ENCODE data around the gene C17orf100. TPM values are rescaled to one million over a fixed set of nuclear protein-coding genes. Genes with fewer than 3 reads are reported as not detected.

Gene C17orf100
- total RNA-seq, 2 experiments from 2014 or later: 2.4 to 5.2 TPM

DNA sequence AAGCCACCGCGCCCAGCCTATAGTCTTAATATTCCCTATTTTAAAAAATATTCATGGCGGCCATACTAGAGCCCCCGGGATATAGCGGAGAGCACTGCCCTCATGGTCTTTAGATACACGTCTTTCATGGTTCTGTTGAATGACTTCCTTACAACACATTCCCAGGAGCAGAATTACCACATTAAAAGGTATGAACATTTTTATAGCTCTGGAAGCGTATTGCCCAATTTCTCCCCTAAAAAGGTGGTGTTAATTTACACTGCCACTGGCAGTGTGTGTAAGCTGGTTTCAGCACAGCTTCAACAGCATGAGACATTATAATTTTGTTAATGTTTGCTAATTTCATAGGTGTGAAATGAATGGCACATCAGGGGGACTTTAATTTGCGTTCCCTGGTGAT, 19.0 kb downstream of the C17orf100 start:
- intact Hi-C loops (cut with micrococcal nuclease; ENCODE audit: unreplicated experiment): no loop called here
- no TSS peak for BruUV-seq (replicated peaks)
- DNase-seq (ENCODE audit: low spot score): no peak
- H3K4me1 ChIP-seq (ENCODE audit: insufficient read depth, low read length, poor library complexity, severe bottlenecking): no peaks in the 10 kb centered on the region
- H3K4me3 ChIP-seq (ENCODE audit: low read depth, low read length, poor library complexity, severe bottlenecking): no peak overlapping the region
- TF ChIP-seq, protein P1, sequence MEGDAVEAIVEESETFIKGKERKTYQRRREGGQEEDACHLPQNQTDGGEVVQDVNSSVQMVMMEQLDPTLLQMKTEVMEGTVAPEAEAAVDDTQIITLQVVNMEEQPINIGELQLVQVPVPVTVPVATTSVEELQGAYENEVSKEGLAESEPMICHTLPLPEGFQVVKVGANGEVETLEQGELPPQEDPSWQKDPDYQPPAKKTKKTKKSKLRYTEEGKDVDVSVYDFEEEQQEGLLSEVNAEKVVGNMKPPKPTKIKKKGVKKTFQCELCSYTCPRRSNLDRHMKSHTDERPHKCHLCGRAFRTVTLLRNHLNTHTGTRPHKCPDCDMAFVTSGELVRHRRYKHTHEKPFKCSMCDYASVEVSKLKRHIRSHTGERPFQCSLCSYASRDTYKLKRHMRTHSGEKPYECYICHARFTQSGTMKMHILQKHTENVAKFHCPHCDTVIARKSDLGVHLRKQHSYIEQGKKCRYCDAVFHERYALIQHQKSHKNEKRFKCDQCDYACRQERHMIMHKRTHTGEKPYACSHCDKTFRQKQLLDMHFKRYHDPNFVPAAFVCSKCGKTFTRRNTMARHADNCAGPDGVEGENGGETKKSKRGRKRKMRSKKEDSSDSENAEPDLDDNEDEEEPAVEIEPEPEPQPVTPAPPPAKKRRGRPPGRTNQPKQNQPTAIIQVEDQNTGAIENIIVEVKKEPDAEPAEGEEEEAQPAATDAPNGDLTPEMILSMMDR (conservative IDR thresholded peaks at IDR 0.05; ENCODE audit: low read length): no peak
- no peak overlapping the region for H3K4me2 ChIP-seq (ENCODE audit: low read length)
- H3K79me2 ChIP-seq (ENCODE audit: insufficient read depth, low read depth, low read length): no peaks in the 10 kb centered on the region
- peaks cover 7% of the 10 kb centered on the region; the same call in 1 of the 2 replicates for H3K36me3 ChIP-seq (ENCODE audit: insufficient read depth, low read length)
- no peak overlapping the region for H2AFZ ChIP-seq (ENCODE audit: low read length)
- CTCF ChIA-PET (ENCODE audit: unreplicated experiment): no interaction called here
- H3K9me2 ChIP-seq (ENCODE audit: insufficient read depth, low read length): no peaks in the 10 kb centered on the region
- POLR2A ChIA-PET: no interaction called here
- no peaks in the 10 kb centered on the region for H3K9me3 ChIP-seq (ENCODE audit: low read length)
- no peak overlapping the region for H3K27ac ChIP-seq (ENCODE audit: low read depth, low read length, poor library complexity, severe bottlenecking)
- H4K20me1 ChIP-seq (ENCODE audit: insufficient read depth, low read length): no peaks in the 10 kb centered on the region

- POLR2A ChIA-PET: no interaction called here
- H3K9me3 ChIP-seq (ENCODE audit: low read length): no peaks in the 10 kb centered on the region
- no peak overlapping the region for H3K4me3 ChIP-seq (ENCODE audit: low read depth, low read length, poor library complexity, severe bottlenecking)
- TF ChIP-seq, protein P1 (conservative IDR thresholded peaks at IDR 0.05; ENCODE audit: low read length): no peak
- no peak for TF ChIP-seq EZH2phosphoT487 (IDR thresholded peaks at IDR 0.05; ENCODE audit: borderline replicate concordance, low read depth, low read length)
- no peak for DNase-seq (ENCODE audit: low spot score)
- no peaks in the 10 kb centered on the region for H4K20me1 ChIP-seq (ENCODE audit: insufficient read depth, low read length)
- CTCF ChIA-PET (ENCODE audit: unreplicated experiment): no interaction called here
- no peak overlapping the region for H3K27ac ChIP-seq (ENCODE audit: low read depth, low read length, poor library complexity, severe bottlenecking)
- intact Hi-C loops (cut with micrococcal nuclease; ENCODE audit: unreplicated experiment): no loop called here
- H3K36me3 ChIP-seq (ENCODE audit: insufficient read depth, low read length): peaks cover 7% of the 10 kb centered on the region; the same call in 1 of the 2 replicates
- BruUV-seq (replicated peaks): no TSS peak
- H3K9me2 ChIP-seq (ENCODE audit: insufficient read depth, low read length): no peaks in the 10 kb centered on the region
- H2AFZ ChIP-seq (ENCODE audit: low read length): no peak overlapping the region
- H3K4me2 ChIP-seq (ENCODE audit: low read length): no peak overlapping the region
- no peaks in the 10 kb centered on the region for H3K79me2 ChIP-seq (ENCODE audit: insufficient read depth, low read depth, low read length)
- H3K4me1 ChIP-seq (ENCODE audit: insufficient read depth, low read length, poor library complexity, severe bottlenecking): no peaks in the 10 kb centered on the region
Measured at GRCh38 chr17:6670999-6671398, 19.4 kb downstream of the C17orf100 start.

DNA sequence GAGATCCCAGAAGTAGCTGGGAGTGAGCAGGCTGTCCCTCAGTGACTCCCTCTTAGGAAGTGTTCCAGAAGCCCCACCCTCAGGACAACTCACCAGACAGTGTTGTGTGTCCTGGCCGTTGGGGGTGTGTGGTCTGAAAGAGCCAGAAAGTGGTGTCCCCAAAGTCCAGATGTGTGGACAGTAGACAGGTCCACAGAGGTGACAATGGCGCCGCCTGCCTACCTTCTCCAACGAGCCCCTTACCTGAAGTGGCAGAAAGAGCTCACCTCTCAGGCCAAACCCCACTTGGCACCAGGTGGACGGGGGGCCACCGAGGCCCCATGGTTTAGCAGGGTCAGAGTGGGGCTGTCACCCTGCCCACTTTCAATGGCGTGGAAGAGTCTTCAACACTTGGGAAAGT, 19.9 kb downstream of the C17orf100 start:
- no peak overlapping the region for H3K4me2 ChIP-seq (ENCODE audit: low read length)
- H2AFZ ChIP-seq (ENCODE audit: low read length): no peak overlapping the region
- ChIA-PET CTCF (ENCODE audit: unreplicated experiment) (no interaction called here), POLR2A (no interaction called here)
- no peaks in the 10 kb centered on the region for H4K20me1 ChIP-seq (ENCODE audit: insufficient read depth, low read length)
- intact Hi-C loops (cut with micrococcal nuclease; ENCODE audit: unreplicated experiment): no loop called here
- BruUV-seq (replicated peaks): no TSS peak
- no peaks in the 10 kb centered on the region for H3K4me1 ChIP-seq (ENCODE audit: insufficient read depth, low read length, poor library complexity, severe bottlenecking)
- H3K9me3 ChIP-seq (ENCODE audit: low read length): no peaks in the 10 kb centered on the region
- TF ChIP-seq, protein P1 (conservative IDR thresholded peaks at IDR 0.05; ENCODE audit: low read length): no peak
- TF ChIP-seq EZH2phosphoT487 (IDR thresholded peaks at IDR 0.05; ENCODE audit: borderline replicate concordance, low read depth, low read length): no peak
- DNase-seq (ENCODE audit: low spot score): no peak
- no peak overlapping the region for H3K27ac ChIP-seq (ENCODE audit: low read depth, low read length, poor library complexity, severe bottlenecking)
- no peak overlapping the region for H3K4me3 ChIP-seq (ENCODE audit: low read depth, low read length, poor library complexity, severe bottlenecking)
- H3K36me3 ChIP-seq (ENCODE audit: insufficient read depth, low read length): peaks cover 6% of the 10 kb centered on the region; the same call in 1 of the 2 replicates
- H3K79me2 ChIP-seq (ENCODE audit: insufficient read depth, low read depth, low read length): no peaks in the 10 kb centered on the region
- H3K9me2 ChIP-seq (ENCODE audit: insufficient read depth, low read length): no peaks in the 10 kb centered on the region
